Gastroesophageal sphincter (tissue), 3 donors: Measurements from ENCODE around the gene CTIF.

Experiments
- CTCF ChIP-seq, 4 experiments: fragments of 200-600 bp in 2 of 4; fragments of 450-650 bp in 2 of 4; sonication (generic) in 1 of 4; IDR thresholded peaks; one replicate each; pipeline ENCODE4 v1.5.1; 2017 to 2019; ENCODE audit warnings: antibody characterized with exemption in 4 of 4, mild to moderate bottlenecking in 2 of 4, moderate library complexity in 2 of 4
- EP300 ChIP-seq: sonication (generic); formaldehyde crosslinking; IDR thresholded peaks from one replicate; pipeline ENCODE4 v1.6.1; 2017; ENCODE audit warnings: antibody characterized with exemption, mild to moderate bottlenecking
- POLR2A ChIP-seq, 2 donors: fragments of 450-650 bp; IDR thresholded peaks; one replicate each; pipeline ENCODE4 v1.6.1; 2017; ENCODE audit warnings: antibody characterized with exemption in 2 of 2, mild to moderate bottlenecking in 2 of 2, moderate library complexity in 1 of 2
- POLR2AphosphoS5 ChIP-seq: sonication (generic); formaldehyde crosslinking; IDR thresholded peaks from one replicate; pipeline ENCODE4 v1.6.1; 2017; ENCODE audit warnings: antibody characterized with exemption

- TF ChIP-seq CTCF (IDR thresholded peaks at IDR 0.05) (no peak), EP300 (no peak), POLR2A (IDR thresholded peaks at IDR 0.05) (no peak), POLR2AphosphoS5 (no peak)
Observed at GRCh38 chr18:48771641-48772375, 233.0 kb downstream of the CTIF start.
